ENCODE measurements around the gene FAM72A.
A peak's percentile ranks its signal among the peaks of the same experiment; 100 is the strongest.
"Not testable (repeated sequence)": the region's sequence is repeated elsewhere in the genome, so short reads cannot be mapped to it uniquely, and the experiment has no call there.

Gene FAM72A

GRCh38 chr1:206203364-206204158 is 922 bp upstream of the FAM72A start, which contains the start of gene SRGAP2:
TSS of gene SRGAP2 (plus strand) at chr1:206203541. CDS start at chr1:206205971, 2,430 bp downstream.
- not testable (repeated sequence) for H3K4me1 ChIP-seq (ENCODE audit: control insufficient read depth, insufficient read depth, low read length); H3K9ac ChIP-seq (ENCODE audit: low read length)

GRCh38 chr1:206196748-206197424 is 5.8 kb downstream of the FAM72A start:
- H3K4me1 ChIP-seq (ENCODE audit: control insufficient read depth, insufficient read depth, low read length); H3K9ac ChIP-seq (ENCODE audit: low read length); H3K27me3 ChIP-seq (ENCODE audit: control insufficient read depth, insufficient read depth, low read length); H3K4me3 ChIP-seq (ENCODE audit: low read length); H3K27ac ChIP-seq (ENCODE audit: low read depth, low read length); H3K36me3 ChIP-seq (ENCODE audit: control insufficient read depth, insufficient read depth, low read length): not testable (repeated sequence)

More at GRCh38 chr1:206203364-206204158, 922 bp upstream of the FAM72A start, which contains the start of gene SRGAP2:
- not testable (repeated sequence) for H3K36me3 ChIP-seq (ENCODE audit: control insufficient read depth, insufficient read depth, low read length); H3K27me3 ChIP-seq (ENCODE audit: control insufficient read depth, insufficient read depth, low read length)
- peak within 1 kb of the TSS; percentile 48 for H3K4me3 ChIP-seq (ENCODE audit: low read length)
- H3K27ac ChIP-seq (ENCODE audit: low read depth, low read length), result peak within 1 kb of the TSS; percentile 55

GRCh38 chr1:206195182-206195581 is 7.5 kb downstream of the FAM72A start:
- not testable (repeated sequence) for H3K27ac ChIP-seq (ENCODE audit: low read depth, low read length); H3K4me3 ChIP-seq (ENCODE audit: low read length); H3K36me3 ChIP-seq (ENCODE audit: control insufficient read depth, insufficient read depth, low read length); H3K4me1 ChIP-seq (ENCODE audit: control insufficient read depth, insufficient read depth, low read length); H3K9ac ChIP-seq (ENCODE audit: low read length); H3K27me3 ChIP-seq (ENCODE audit: control insufficient read depth, insufficient read depth, low read length)

- not testable (repeated sequence) for H3K27me3 ChIP-seq (ENCODE audit: control insufficient read depth, insufficient read depth, low read length); H3K4me3 ChIP-seq (ENCODE audit: low read length); H3K9ac ChIP-seq (ENCODE audit: low read length); H3K27ac ChIP-seq (ENCODE audit: low read depth, low read length); H3K36me3 ChIP-seq (ENCODE audit: control insufficient read depth, insufficient read depth, low read length); H3K4me1 ChIP-seq (ENCODE audit: control insufficient read depth, insufficient read depth, low read length)
Measured at GRCh38 chr1:206186826-206187225, 15.8 kb downstream of the FAM72A start.

- H3K27ac ChIP-seq (ENCODE audit: low read depth, low read length); H3K4me3 ChIP-seq (ENCODE audit: low read length); H3K27me3 ChIP-seq (ENCODE audit: control insufficient read depth, insufficient read depth, low read length); H3K36me3 ChIP-seq (ENCODE audit: control insufficient read depth, insufficient read depth, low read length); H3K9ac ChIP-seq (ENCODE audit: low read length); H3K4me1 ChIP-seq (ENCODE audit: control insufficient read depth, insufficient read depth, low read length): not testable (repeated sequence)
Measured at GRCh38 chr1:206185778-206186177, 16.9 kb downstream of the FAM72A start.

- H3K27ac ChIP-seq (ENCODE audit: low read depth, low read length); H3K36me3 ChIP-seq (ENCODE audit: control insufficient read depth, insufficient read depth, low read length); H3K9ac ChIP-seq (ENCODE audit: low read length); H3K27me3 ChIP-seq (ENCODE audit: control insufficient read depth, insufficient read depth, low read length); H3K4me3 ChIP-seq (ENCODE audit: low read length); H3K4me1 ChIP-seq (ENCODE audit: control insufficient read depth, insufficient read depth, low read length): not testable (repeated sequence)
Measured at GRCh38 chr1:206183788-206184187, 18.9 kb downstream of the FAM72A start.

- H3K9ac ChIP-seq (ENCODE audit: low read length); H3K4me3 ChIP-seq (ENCODE audit: low read length); H3K27me3 ChIP-seq (ENCODE audit: control insufficient read depth, insufficient read depth, low read length); H3K27ac ChIP-seq (ENCODE audit: low read depth, low read length); H3K4me1 ChIP-seq (ENCODE audit: control insufficient read depth, insufficient read depth, low read length); H3K36me3 ChIP-seq (ENCODE audit: control insufficient read depth, insufficient read depth, low read length): not testable (repeated sequence)
Measured at GRCh38 chr1:206182368-206183317, 20.0 kb downstream of the FAM72A start.

GRCh38 chr1:206179666-206180065 is 23.0 kb downstream of the FAM72A start:
- H3K27me3 ChIP-seq (ENCODE audit: control insufficient read depth, insufficient read depth, low read length); H3K9ac ChIP-seq (ENCODE audit: low read length); H3K4me3 ChIP-seq (ENCODE audit: low read length); H3K4me1 ChIP-seq (ENCODE audit: control insufficient read depth, insufficient read depth, low read length); H3K36me3 ChIP-seq (ENCODE audit: control insufficient read depth, insufficient read depth, low read length); H3K27ac ChIP-seq (ENCODE audit: low read depth, low read length): not testable (repeated sequence)

- H3K4me1 ChIP-seq (ENCODE audit: control insufficient read depth, insufficient read depth, low read length); H3K27ac ChIP-seq (ENCODE audit: low read depth, low read length); H3K4me3 ChIP-seq (ENCODE audit: low read length); H3K27me3 ChIP-seq (ENCODE audit: control insufficient read depth, insufficient read depth, low read length); H3K9ac ChIP-seq (ENCODE audit: low read length); H3K36me3 ChIP-seq (ENCODE audit: control insufficient read depth, insufficient read depth, low read length): not testable (repeated sequence)
Measured at GRCh38 chr1:206178061-206178989, 24.3 kb downstream of the FAM72A start.

GRCh38 chr1:206176114-206176502 is 26.5 kb downstream of the FAM72A start:
- not testable (repeated sequence) for H3K9ac ChIP-seq (ENCODE audit: low read length); H3K4me3 ChIP-seq (ENCODE audit: low read length); H3K27ac ChIP-seq (ENCODE audit: low read depth, low read length); H3K36me3 ChIP-seq (ENCODE audit: control insufficient read depth, insufficient read depth, low read length); H3K27me3 ChIP-seq (ENCODE audit: control insufficient read depth, insufficient read depth, low read length); H3K4me1 ChIP-seq (ENCODE audit: control insufficient read depth, insufficient read depth, low read length)

GRCh38 chr1:206175459-206176113 is 27.1 kb downstream of the FAM72A start:
- not testable (repeated sequence) for H3K4me1 ChIP-seq (ENCODE audit: control insufficient read depth, insufficient read depth, low read length); H3K27me3 ChIP-seq (ENCODE audit: control insufficient read depth, insufficient read depth, low read length); H3K4me3 ChIP-seq (ENCODE audit: low read length); H3K9ac ChIP-seq (ENCODE audit: low read length); H3K27ac ChIP-seq (ENCODE audit: low read depth, low read length); H3K36me3 ChIP-seq (ENCODE audit: control insufficient read depth, insufficient read depth, low read length)

Measured in rectal smooth muscle tissue (tissue), 1 donor.